GM19023 (cell line): ENCODE results near the gene LCE3E.
"Not testable (repeated sequence)": the region's sequence is repeated elsewhere in the genome, so short reads cannot be mapped to it uniquely, and the experiment has no call there.

Experiments
- ATAC-seq: cut with Tn5 transposase; IDR thresholded peaks from one replicate; pipeline ENCODE4 v1.9.1; 2021; ENCODE audit warnings: mild to moderate bottlenecking, moderate library complexity; ENCODE audit not compliant: unreplicated experiment

LCE3E gene, protein sequence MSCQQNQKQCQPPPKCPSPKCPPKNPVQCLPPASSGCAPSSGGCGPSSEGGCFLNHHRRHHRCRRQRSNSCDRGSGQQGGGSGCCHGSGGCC

GRCh38 chr1:152566681-152567080 is at the start of gene LCE3E:
LCE3E (minus strand) TSS chr1:152566780; CDS start chr1:152566208, 572 bp downstream.
- no peak for ATAC-seq

GRCh38 chr1:152613511-152613910 is 46.9 kb upstream of the LCE3E start, which contains the start of gene LCE3B:
LCE3B (plus strand) TSS chr1:152613811; CDS start chr1:152613811, 0 bp downstream.
- ATAC-seq = no peak

- ATAC-seq = no peak
Observed at GRCh38 chr1:152599934-152600333, 33.4 kb upstream of the LCE3E start, which contains the start of gene LCE3C. LCE3C (plus strand) TSS chr1:152600234; CDS start chr1:152600732, 498 bp downstream.

GRCh38 chr1:152596986-152597385 is 30.4 kb upstream of the LCE3E start:
- ATAC-seq = no peak

DNA sequence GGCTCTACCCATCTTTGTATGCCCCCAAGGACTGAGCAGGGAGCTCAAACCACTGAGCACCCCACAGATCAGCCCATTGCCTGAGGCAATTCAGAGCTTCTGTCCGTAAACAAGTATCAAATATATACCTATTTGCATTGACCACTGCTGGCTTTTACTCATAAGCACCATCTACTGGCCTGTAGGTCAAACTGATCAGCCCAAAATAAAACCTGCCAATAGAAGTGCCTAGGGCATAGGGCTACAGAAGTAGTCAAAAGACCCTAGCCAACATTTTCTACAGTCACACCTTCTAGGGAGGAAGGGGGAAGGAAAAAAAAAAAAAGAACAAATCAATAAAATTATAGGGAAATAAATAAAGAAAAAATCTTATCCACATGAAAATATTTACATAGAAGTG is 19.0 kb upstream of the LCE3E start:
- ATAC-seq = no peak

DNA sequence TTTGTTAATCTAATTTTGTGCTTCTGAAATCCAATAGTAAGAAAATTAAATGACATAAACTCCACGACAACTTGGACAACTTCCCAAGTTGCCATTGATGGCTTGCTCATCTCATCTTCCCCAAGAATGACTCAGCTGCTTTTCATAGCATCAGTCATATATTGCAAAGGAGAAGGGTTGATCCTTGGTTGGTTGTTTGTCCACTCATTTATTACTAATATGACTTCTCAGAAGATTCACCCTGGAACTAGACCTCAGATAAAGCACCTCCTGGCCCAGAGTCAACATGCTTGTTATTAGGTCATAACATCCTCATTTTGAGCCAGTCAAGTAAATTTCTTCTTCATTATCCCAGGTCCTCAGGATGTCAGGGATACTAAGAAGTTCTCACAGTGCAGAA is 16.1 kb upstream of the LCE3E start:
- no peak for ATAC-seq

GRCh38 chr1:152580433-152580832 is 13.9 kb upstream of the LCE3E start, which contains the start of gene LCE3D:
LCE3D (minus strand) TSS chr1:152580516; CDS start chr1:152579936, 580 bp downstream.
- no peak for ATAC-seq

DNA sequence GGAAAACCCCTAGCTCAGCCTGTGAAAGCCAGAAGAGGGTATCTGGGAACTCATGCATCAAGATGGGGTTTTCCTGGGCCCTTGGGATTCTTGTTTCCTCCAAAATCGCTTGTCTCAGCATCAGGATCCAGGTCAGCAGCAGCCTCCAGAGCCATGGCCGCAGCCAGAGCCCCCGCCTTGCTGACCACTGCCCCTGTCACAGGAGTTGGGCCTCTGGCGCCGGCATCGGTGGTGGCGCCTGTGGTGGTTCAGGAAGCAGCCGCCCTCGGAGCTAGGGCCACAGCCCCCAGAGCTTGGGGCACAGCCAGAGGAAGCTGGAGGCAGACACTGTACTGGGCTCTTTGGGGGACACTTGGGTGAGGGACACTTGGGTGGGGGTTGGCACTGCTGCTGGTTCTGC is 12.9 kb upstream of the LCE3E start:
- ATAC-seq = not testable (repeated sequence)

DNA sequence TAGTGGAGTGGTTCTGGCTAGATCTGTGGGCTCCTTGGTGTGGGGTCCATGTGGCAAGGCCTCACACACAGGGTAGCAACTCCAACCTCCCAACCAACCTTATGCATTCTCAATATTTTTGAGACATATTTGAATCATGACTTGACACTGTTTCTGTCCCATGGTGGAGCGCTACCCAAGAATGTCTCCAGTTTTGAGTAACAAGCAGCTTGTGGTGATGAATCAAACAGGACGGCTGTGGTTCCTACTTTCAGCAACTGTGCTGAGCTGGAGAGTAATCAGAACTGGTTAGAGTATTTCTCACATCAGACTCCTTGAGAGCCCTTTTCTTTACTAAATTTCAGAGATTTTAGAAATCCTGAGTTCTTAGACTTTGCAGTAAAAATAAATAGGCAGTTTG is 10.6 kb upstream of the LCE3E start:
- no peak for ATAC-seq

DNA sequence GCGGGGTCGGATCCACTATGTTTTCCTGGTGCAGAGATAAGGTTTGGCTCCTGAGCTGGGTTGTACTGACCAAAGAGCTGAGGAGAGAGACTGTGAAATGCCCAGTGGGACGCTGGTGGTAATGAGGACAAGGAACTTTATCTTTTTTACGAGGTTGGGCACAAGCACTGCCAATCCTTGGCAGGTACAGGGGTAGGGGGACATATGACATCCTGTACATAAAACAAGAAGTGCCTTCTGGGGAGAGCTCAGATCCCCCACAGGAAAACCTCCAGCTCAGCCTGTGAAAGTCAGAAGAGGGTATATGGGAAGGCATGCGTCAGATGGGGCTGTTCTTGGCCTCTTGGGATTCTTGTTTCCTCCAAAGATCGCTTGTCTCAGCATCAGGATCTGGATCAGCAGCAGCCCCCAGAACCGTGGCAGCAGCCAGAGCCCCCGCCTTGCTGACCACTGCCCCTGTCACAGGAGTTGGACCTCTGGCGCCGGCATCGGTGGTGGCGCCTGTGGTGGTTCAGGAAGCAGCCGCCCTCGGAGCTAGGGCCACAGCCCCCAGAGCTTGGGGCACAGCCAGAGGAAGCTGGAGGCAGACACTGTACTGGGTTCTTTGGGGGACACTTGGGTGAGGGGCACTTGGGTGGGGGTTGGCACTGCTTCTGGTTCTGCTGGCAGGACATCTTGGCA is 905 bp downstream of the LCE3E start:
- no peak for ATAC-seq

DNA sequence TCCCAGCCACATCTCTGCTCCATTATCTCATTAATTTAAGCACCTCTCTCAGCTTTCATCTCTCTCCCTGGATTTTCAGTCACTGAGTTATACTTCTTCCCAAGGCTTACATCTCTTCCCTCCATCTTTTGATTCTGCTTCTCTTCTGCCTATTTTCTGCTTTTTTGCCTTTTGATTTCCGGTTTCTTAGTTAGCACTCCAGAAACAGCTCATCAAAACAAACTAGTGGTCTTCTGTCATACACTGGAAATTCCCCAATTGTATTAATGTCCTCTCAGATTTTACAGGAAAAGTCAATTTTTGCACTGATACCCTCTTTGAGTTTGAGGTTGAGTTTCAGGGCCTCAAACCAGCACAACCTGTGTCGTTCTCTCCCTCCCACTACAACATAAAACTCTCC is 1.5 kb downstream of the LCE3E start:
- no peak for ATAC-seq

GRCh38 chr1:152548358-152548757 is 18.2 kb downstream of the LCE3E start:
- not testable (repeated sequence) for ATAC-seq

- ATAC-seq = no peak
Observed at GRCh38 chr1:152546704-152547103, 19.9 kb downstream of the LCE3E start.

- no peak for ATAC-seq
Observed at GRCh38 chr1:152543820-152544219, 22.8 kb downstream of the LCE3E start.

DNA sequence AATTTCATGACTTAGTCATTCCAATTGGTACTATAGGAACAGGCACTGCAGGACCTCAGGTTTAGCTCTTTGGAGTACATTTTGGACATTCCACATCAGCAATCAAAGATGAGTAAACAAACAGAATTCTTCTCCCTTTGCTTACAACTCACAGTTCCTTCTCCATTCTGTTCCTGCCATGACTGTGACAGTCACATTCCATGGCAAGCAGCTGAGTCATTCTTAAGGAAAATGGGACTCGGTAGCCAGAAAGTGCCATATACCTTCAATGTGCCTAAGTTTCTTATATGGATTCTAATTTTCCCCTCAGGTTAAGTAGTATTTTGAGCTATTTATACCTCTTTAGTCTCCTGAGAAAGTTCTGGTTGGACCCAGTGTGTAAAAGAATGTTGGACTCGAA is 26.7 kb downstream of the LCE3E start:
- ATAC-seq = no peak

GRCh38 chr1:152537496-152537895 is 29.1 kb downstream of the LCE3E start:
- no peak for ATAC-seq

- ATAC-seq = no peak
Observed at GRCh38 chr1:152535774-152536173, 30.8 kb downstream of the LCE3E start.

DNA sequence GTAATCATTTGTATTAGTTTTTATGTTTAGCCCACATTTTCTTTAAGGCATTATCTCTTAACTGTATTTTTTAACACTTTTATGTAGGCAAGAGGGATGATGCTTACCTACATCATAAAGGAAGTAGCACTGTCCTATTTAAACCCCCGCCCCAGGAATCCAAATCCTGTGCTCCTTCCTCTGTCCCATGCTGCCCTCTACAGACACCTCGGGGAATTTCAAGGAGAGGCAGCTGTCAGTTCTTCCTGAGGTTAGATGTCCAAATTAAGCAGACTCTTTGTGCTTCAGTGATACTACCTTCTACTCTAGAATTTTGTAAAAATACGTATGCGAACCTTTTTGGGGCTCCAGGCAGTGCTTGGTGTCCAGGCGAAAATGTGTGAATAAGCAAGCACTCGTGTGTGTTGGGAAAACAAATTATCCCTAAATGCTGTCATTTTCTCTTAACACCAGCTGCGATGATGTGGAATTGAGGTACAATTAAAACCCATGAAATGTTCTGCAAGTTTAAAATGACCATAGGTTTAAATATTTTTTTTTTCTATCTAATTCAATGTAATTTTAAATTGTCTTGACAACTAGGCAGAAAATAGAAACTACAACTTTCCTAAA is 33.1 kb downstream of the LCE3E start:
- no peak for ATAC-seq

- ATAC-seq = no peak
Observed at GRCh38 chr1:152525080-152525641, 41.4 kb downstream of the LCE3E start.

DNA sequence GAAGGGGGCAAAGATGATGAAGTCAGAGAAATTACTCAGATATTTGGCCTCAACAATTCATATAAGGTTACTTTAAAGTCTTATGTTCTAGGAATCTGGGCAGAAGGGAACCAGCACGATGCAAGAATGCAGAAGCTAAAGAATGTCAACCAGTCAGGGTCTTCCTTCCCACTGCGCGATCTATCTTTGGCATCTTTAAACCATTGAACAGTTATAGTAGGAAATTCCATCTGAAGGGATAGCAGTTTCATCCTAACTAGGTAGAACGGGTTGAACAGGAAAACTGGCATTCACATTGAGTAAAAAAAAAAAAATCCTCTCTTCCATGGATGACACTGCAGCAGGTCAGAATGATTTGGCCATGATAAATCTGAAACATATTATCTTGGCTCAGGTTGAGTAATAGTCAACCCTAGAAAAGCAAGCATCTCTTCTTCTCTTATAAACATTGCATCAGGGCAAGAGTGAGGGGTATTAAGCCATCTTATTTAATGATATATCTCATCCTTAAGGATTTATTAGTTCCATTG is 46.0 kb downstream of the LCE3E start:
- no peak for ATAC-seq

DNA sequence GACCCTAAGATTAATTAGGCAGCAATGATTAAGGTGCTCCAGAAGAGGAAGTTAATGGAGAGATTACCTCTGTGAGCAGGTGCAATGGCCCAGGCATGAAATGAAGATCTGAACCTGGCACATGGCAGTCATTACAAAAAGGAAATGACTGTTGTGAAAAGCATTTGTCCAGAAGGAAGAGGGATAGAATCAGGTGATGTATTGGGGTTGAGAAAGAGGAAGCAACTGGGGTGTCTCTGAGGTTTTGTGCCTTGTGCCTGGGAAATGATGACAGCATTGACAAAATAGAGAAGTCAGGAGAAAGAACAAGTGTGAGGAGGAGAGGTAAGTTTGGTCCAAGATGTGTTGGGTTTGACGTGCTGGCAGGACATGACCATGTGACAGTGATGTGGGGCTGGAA is 46.7 kb downstream of the LCE3E start:
- no peak for ATAC-seq
